Breast epithelium (tissue), 4 donors: Measurements from ENCODE around the gene ATP6AP1. TPM values are rescaled to one million over a fixed set of nuclear protein-coding genes. Genes with fewer than 3 reads are reported as not detected.
A peak's percentile ranks its signal among the peaks of the same experiment; 100 is the strongest.
"Not testable (repeated sequence)": the region's sequence is repeated elsewhere in the genome, so short reads cannot be mapped to it uniquely, and the experiment has no call there.

Experiments used
- DNase-seq, 2 donors: peaks; one replicate each; pipeline ENCODE4 v3.0.0-alpha.2; 2019; ENCODE audit warnings: low spot score in 2 of 2
- H3K27ac ChIP-seq, 2 donors: fragments of 200-600 bp; sonication (generic) in 1 of 2; one replicate each; pipeline ENCODE4 v1.5.1; 2016 to 2019; ENCODE audit warnings: mild to moderate bottlenecking in 1 of 2
- H3K27me3 ChIP-seq, 2 donors: fragments of 200-600 bp; sonication (generic) in 1 of 2; one replicate each; pipeline versions ENCODE4 v1.5.1 to v1.6.0; 2017 to 2019; ENCODE audit warnings: control low read depth in 1 of 2, mild to moderate bottlenecking in 1 of 2
- H3K36me3 ChIP-seq: fragments of 200-600 bp; one replicate; pipeline ENCODE4 v1.5.1; 2019
- H3K4me1 ChIP-seq, 2 donors: fragments of 200-600 bp; sonication (generic); one replicate each; pipeline ENCODE4 v1.5.1; 2016 to 2019; ENCODE audit warnings: control low read depth in 1 of 2
- H3K4me3 ChIP-seq, 3 donors: fragments of 200-600 bp; sonication (generic); 1 replicate in 2 of 3; 2 replicates in 1 of 3; pipeline ENCODE4 v1.5.1; 2016 to 2019; ENCODE audit warnings: mild to moderate bottlenecking in 3 of 3, moderate library complexity in 2 of 3
- H3K9me3 ChIP-seq, 2 donors: fragments of 200-600 bp; sonication (generic) in 1 of 2; one replicate each; pipeline ENCODE4 v1.5.1; 2016 to 2019; ENCODE audit warnings: control low read depth in 1 of 2
- CTCF ChIP-seq, 3 donors: fragments of 450-650 bp; IDR thresholded peaks; one replicate each; pipeline ENCODE4 v1.5.1; 2016 to 2017; ENCODE audit warnings: antibody characterized with exemption in 3 of 3, mild to moderate bottlenecking in 3 of 3, moderate library complexity in 3 of 3
- POLR2A ChIP-seq: fragments of 450-650 bp; IDR thresholded peaks from one replicate; pipeline ENCODE4 v1.6.1; 2016; ENCODE audit warnings: antibody characterized with exemption, mild to moderate bottlenecking, moderate library complexity
- POLR2AphosphoS5 ChIP-seq, 3 donors: sonication (generic); formaldehyde crosslinking; IDR thresholded peaks; one replicate each; pipeline ENCODE4 v1.6.1; 2017; ENCODE audit warnings: antibody characterized with exemption in 3 of 3
- intact Hi-C: fragments of 100-400 bp; cut with DNase I; formaldehyde crosslinking; loops from one replicate; pipeline ENCODE4 v1.15.1; 2023; ENCODE audit warnings: low total_unique reads
- total RNA-seq, 3 donors: library from RNA; depleted of rRNA; stranded (reverse); fragments of >200 nt; gene quantifications; one replicate each; pipeline ENCODE4 v1.1.0, GENCODE V29; 2016

Gene ATP6AP1
- total RNA-seq, 3 donors from 2014 or later = 31.5 to 57.1 (median 34.8) TPM

DNA sequence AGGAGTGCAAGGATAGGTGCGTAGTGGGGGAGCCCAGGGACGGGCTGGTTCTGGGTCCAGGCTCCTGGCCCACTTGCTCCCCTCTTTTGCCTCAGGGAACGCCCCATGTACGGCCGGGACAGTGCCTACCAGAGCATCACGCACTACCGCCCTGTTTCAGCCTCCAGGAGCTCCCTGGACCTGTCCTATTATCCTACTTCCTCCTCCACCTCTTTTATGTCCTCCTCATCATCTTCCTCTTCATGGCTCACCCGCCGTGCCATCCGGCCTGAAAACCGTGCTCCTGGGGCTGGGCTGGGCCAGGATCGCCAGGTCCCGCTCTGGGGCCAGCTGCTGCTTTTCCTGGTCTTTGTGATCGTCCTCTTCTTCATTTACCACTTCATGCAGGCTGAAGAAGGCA is 47.7 kb upstream of the ATP6AP1 start:
- intact Hi-C loops = no loop called here
- peak overlapping the region; percentile 97 to 99 for H3K27ac ChIP-seq
- no peak for DNase-seq
- H3K9me3 ChIP-seq = no peaks in the 10 kb centered on the region
- H3K36me3 ChIP-seq = no peaks in the 10 kb centered on the region
- H3K4me3 ChIP-seq = peak overlapping the region in 2 of 3 donors; percentile 76 to 79
- no peaks in the 10 kb centered on the region for H3K4me1 ChIP-seq
- H3K27me3 ChIP-seq = peaks cover 0 to 14% of the 10 kb centered on the region in 2 donors
- TF ChIP-seq POLR2A = no peak
- no peak for TF ChIP-seq POLR2AphosphoS5 (IDR thresholded peaks at IDR 0.05)
- TF ChIP-seq CTCF (IDR thresholded peaks at IDR 0.05) = no peak

- H3K9me3 ChIP-seq = no peaks in the 10 kb centered on the region
- H3K27me3 ChIP-seq = peaks cover 0 to 11% of the 10 kb centered on the region in 2 donors
- no peaks in the 10 kb centered on the region for H3K36me3 ChIP-seq
- no peak overlapping the region for H3K4me3 ChIP-seq
- no peak for TF ChIP-seq CTCF (IDR thresholded peaks at IDR 0.05)
- no peak for TF ChIP-seq POLR2A
- TF ChIP-seq POLR2AphosphoS5 (IDR thresholded peaks at IDR 0.05) = no peak
- peak overlapping the region; percentile 97 to 99 for H3K27ac ChIP-seq
- DNase-seq = no peak
- no peaks in the 10 kb centered on the region for H3K4me1 ChIP-seq
- intact Hi-C loops = no loop called here
Measured at GRCh38 chrX:154381271-154381670, 47.2 kb upstream of the ATP6AP1 start.

DNA sequence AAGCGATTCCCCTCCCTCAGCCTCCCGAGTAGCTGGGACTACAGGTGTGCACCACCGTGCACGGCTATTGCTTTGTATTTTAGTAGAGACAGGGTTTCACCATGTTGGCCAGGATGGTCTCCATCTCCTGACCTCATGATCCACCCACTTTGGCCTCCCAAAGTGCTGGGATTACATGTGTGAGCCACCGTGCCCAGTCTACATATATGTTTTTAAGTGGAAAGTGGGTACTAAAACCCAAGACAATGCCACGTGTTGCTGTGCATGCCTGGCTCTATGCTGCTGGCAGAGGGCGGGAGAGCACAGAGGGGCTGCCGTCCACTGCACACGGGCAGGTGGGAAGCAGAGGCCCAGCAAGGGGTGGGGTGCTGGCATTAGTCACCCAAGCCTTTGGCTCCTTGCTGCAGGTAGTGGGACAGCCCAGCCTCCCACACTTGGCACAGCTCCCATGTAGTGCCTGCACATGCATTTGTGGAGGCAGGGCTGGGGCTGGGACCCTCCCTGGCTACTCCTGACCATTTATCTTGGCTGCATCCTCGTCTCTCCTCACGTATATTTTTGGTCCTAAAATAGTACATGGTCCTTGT is 45.9 kb upstream of the ATP6AP1 start:
- TF ChIP-seq POLR2AphosphoS5 (IDR thresholded peaks at IDR 0.05) = no peak
- no peak for TF ChIP-seq POLR2A
- peaks cover 0 to 11% of the 10 kb centered on the region in 2 donors for H3K27me3 ChIP-seq
- no peaks in the 10 kb centered on the region for H3K36me3 ChIP-seq
- H3K4me3 ChIP-seq = no peak overlapping the region
- no peak for DNase-seq
- no peak overlapping the region for H3K27ac ChIP-seq
- H3K4me1 ChIP-seq = no peaks in the 10 kb centered on the region
- H3K9me3 ChIP-seq = no peaks in the 10 kb centered on the region
- intact Hi-C loops = no loop called here

- intact Hi-C loops = no loop called here
- TF ChIP-seq POLR2A = no peak
- no peak for TF ChIP-seq POLR2AphosphoS5 (IDR thresholded peaks at IDR 0.05)
- no peak for TF ChIP-seq CTCF (IDR thresholded peaks at IDR 0.05)
Measured at GRCh38 chrX:154383359-154384283, 44.9 kb upstream of the ATP6AP1 start.

GRCh38 chrX:154384284-154384892 is 44.1 kb upstream of the ATP6AP1 start:
- Histone ChIP-seq H3K9me3 (no peaks in the 10 kb centered on the region), H3K4me1 (no peaks in the 10 kb centered on the region), H3K27ac (no peak overlapping the region), H3K36me3 (no peaks in the 10 kb centered on the region), H3K27me3 (peaks cover 0 to 11% of the 10 kb centered on the region in 2 donors), H3K4me3 (no peak overlapping the region)
- no peak for TF ChIP-seq POLR2A
- no peak for TF ChIP-seq POLR2AphosphoS5 (IDR thresholded peaks at IDR 0.05)
- no peak for TF ChIP-seq CTCF (IDR thresholded peaks at IDR 0.05)
- DNase-seq = no peak
- intact Hi-C loops = no loop called here

More at GRCh38 chrX:154383359-154384283, 44.9 kb upstream of the ATP6AP1 start:
- no peaks in the 10 kb centered on the region for H3K4me1 ChIP-seq
- H3K36me3 ChIP-seq = no peaks in the 10 kb centered on the region
- DNase-seq = no peak
- H3K4me3 ChIP-seq = no peak overlapping the region
- H3K27ac ChIP-seq = no peak overlapping the region
- H3K9me3 ChIP-seq = no peaks in the 10 kb centered on the region
- H3K27me3 ChIP-seq = peaks cover 0 to 11% of the 10 kb centered on the region in 2 donors

GRCh38 chrX:154388094-154388493 is 40.4 kb upstream of the ATP6AP1 start:
- H3K27me3 ChIP-seq, DNase-seq, H3K4me3 ChIP-seq, H3K4me1 ChIP-seq, H3K9me3 ChIP-seq, H3K27ac ChIP-seq, H3K36me3 ChIP-seq, intact Hi-C loops: not testable (repeated sequence)

GRCh38 chrX:154388649-154389048 is 39.8 kb upstream of the ATP6AP1 start:
- H3K9me3 ChIP-seq, intact Hi-C loops, H3K36me3 ChIP-seq, DNase-seq, H3K4me3 ChIP-seq, H3K4me1 ChIP-seq, H3K27me3 ChIP-seq, H3K27ac ChIP-seq: not testable (repeated sequence)
